CD4-positive, alpha-beta memory T cell (primary cell): ENCODE data around the gene SERINC5. TPM values are rescaled to one million over a fixed set of nuclear protein-coding genes. Genes with fewer than 3 reads are reported as not detected.

Experiments
- CTCF ChIA-PET: fragments of 350-600 bp; sonication (Branson Sonifier 250); formaldehyde crosslinking; loops from one replicate; lab custom pipeline; 2021; ENCODE audit warnings: inconsistent platforms; ENCODE audit not compliant: partially characterized antibody; lab: Charles Lee
- POLR2A ChIA-PET: fragments of 350-600 bp; sonication (Branson Sonifier 250); formaldehyde crosslinking; loops from one replicate; lab custom pipeline; 2021; ENCODE audit not compliant: partially characterized antibody; lab: Charles Lee
- DNase-seq, 5 donors: peaks; one replicate each; pipeline versions ENCODE4 v3.0.0 to v3.0.0-alpha.2; 2020 to 2022; ENCODE audit warnings: mixed read lengths in 1 of 5
- H3K27ac ChIP-seq: one replicate; pipeline ENCODE4 v1.7.0; 2013; ENCODE audit warnings: low read depth, low read length
- H3K27me3 ChIP-seq: 2 replicates; pipeline ENCODE4 v1.7.0; 2013; ENCODE audit warnings: mild to moderate bottlenecking, low read length, moderate library complexity; ENCODE audit not compliant: insufficient read depth
- H3K36me3 ChIP-seq: 2 replicates; pipeline ENCODE4 v1.7.0; 2013; ENCODE audit warnings: mild to moderate bottlenecking, low read length, moderate library complexity; ENCODE audit not compliant: insufficient read depth
- H3K4me1 ChIP-seq: 2 replicates; pipeline ENCODE4 v1.7.0; 2013; ENCODE audit warnings: mild to moderate bottlenecking, low read length, moderate library complexity; ENCODE audit not compliant: insufficient read depth
- H3K4me3 ChIP-seq, 2 donors: one replicate each; pipeline ENCODE4 v1.7.0; 2013; ENCODE audit warnings: low read length in 2 of 2, mild to moderate bottlenecking in 1 of 2
- H3K9me3 ChIP-seq, 2 donors: one replicate each; pipeline ENCODE4 v1.7.0; 2013; ENCODE audit warnings: low read length in 2 of 2, control low read depth in 1 of 2; ENCODE audit not compliant: control insufficient read depth in 1 of 2
- H3K27ac Mint-ChIP-seq, 7 donors: one replicate each; pipeline ENCODE4 v1.8.0; 2020 to 2021; ENCODE audit warnings: mixed read lengths in 7 of 7, mild to moderate bottlenecking in 6 of 7, inconsistent platforms in 3 of 7, moderate library complexity in 3 of 7
- H3K27me3 Mint-ChIP-seq, 2 donors: one replicate each; pipeline ENCODE4 v1.8.0; 2020 to 2021; ENCODE audit warnings: mixed read lengths in 2 of 2
- H3K36me3 Mint-ChIP-seq, 2 donors: one replicate each; pipeline ENCODE4 v1.8.0; 2020 to 2021; ENCODE audit warnings: mixed read lengths in 2 of 2, inconsistent platforms in 1 of 2, mild to moderate bottlenecking in 1 of 2
- H3K4me1 Mint-ChIP-seq, 4 donors: one replicate each; pipeline ENCODE4 v1.8.0; 2020 to 2021; ENCODE audit warnings: mixed read lengths in 4 of 4, mild to moderate bottlenecking in 1 of 4
- H3K4me3 Mint-ChIP-seq, 8 donors: one replicate each; pipeline ENCODE4 v1.8.0; 2020 to 2021; ENCODE audit warnings: mixed read lengths in 8 of 8, mild to moderate bottlenecking in 7 of 8, moderate library complexity in 6 of 8, inconsistent platforms in 3 of 8
- H3K9me3 Mint-ChIP-seq, 8 donors: one replicate each; pipeline ENCODE4 v1.8.0; 2020 to 2021; ENCODE audit warnings: mixed read lengths in 8 of 8, mild to moderate bottlenecking in 5 of 8, inconsistent platforms in 3 of 8, moderate library complexity in 1 of 8
- intact Hi-C: fragments of 100-400 bp; cut with micrococcal nuclease; formaldehyde crosslinking; loops from one replicate; pipeline ENCODE4 v1.15.1; 2023
- polyA plus RNA-seq, 2 donors: library from polyadenylated mRNA; unstranded; fragments of 300-500 nt; fragmentation: Illumina TruSeq; gene quantifications; one replicate each; pipeline ENCODE4 v1.2.3, GENCODE V29; 2021
- total RNA-seq, 2 experiments: library from RNA; stranded (reverse); gene quantifications; one replicate each; pipeline ENCODE4 v1.2.3, GENCODE V29; 2021

The SERINC5 gene
- total and polyA plus RNA-seq, 4 experiments from 2014 or later = 20.7 to 165 (median 94.0) TPM

GRCh38 chr5:80090884-80091166, 165.0 kb downstream of the SERINC5 start:
- ChIA-PET POLR2A (interaction anchor here (1.1 to 1.8 kb wide), 2 partner anchors 24 to 165 kb away, joined by 3 to 6 read pairs; partner anchors contain the start of gene SERINC5), CTCF (interaction anchor here (0.9 to 11.9 kb wide), 14 partner anchors 45 to 225 kb away, joined by 3 to 286 read pairs (median 6); partner anchors contain the start of gene SERINC5)
- no peaks in the 10 kb centered on the region for H3K9me3 ChIP-seq
- no peak overlapping the region for H3K4me3 ChIP-seq
- H3K36me3 ChIP-seq = no peaks in the 10 kb centered on the region
- H3K27ac ChIP-seq = no peak overlapping the region
- no peak for DNase-seq
- Mint-ChIP-seq H3K9me3 (no peaks in the 10 kb centered on the region), H3K4me1 (peaks cover 15 to 42% (median 31%) of the 10 kb centered on the region in 4 donors), H3K27ac (no peak overlapping the region), H3K27me3 (no peaks in the 10 kb centered on the region), H3K4me3 (no peak overlapping the region), H3K36me3 (peaks cover 7 to 18% of the 10 kb centered on the region in 2 donors)
- intact Hi-C loops = loop anchor here (1.0 to 5.0 kb wide), 4 partner anchors 61 to 581 kb away; no protein-coding TSS in a partner anchor
- peaks cover 30% of the 10 kb centered on the region for H3K4me1 ChIP-seq
- no peaks in the 10 kb centered on the region for H3K27me3 ChIP-seq

GRCh38 chr5:80083101-80083890, 172.6 kb downstream of the SERINC5 start:
- H3K4me1 Mint-ChIP-seq = peaks cover 5 to 15% (median 7%) of the 10 kb centered on the region in 4 donors
- no peaks in the 10 kb centered on the region for H3K27me3 Mint-ChIP-seq
- H3K27ac Mint-ChIP-seq = peak overlapping the region; percentile 16 to 92 (median 81)
- H3K27me3 ChIP-seq = no peaks in the 10 kb centered on the region
- ChIA-PET POLR2A (interaction anchor here (1.0 to 1.1 kb wide), 3 partner anchors 9 to 173 kb away, joined by 3 to 6 read pairs (median 3); partner anchors contain the start of gene SERINC5), CTCF (interaction anchor here (0.6 to 3.8 kb wide), 67 partner anchors 8 to 1060 kb away, joined by 3 to 51 read pairs (median 4); partner anchors contain the start of genes SERINC5 and SPZ1)
- H3K27ac ChIP-seq = no peak overlapping the region
- H3K9me3 ChIP-seq = no peaks in the 10 kb centered on the region
- no peaks in the 10 kb centered on the region for H3K9me3 Mint-ChIP-seq
- H3K4me3 ChIP-seq = peak overlapping the region in 1 of 2 donors; percentile 34
- H3K4me3 Mint-ChIP-seq = peak overlapping the region; percentile 73 to 88 (median 86)
- peak in 4 of 5 donors; percentile 50 to 58 (median 54) for DNase-seq
- peaks cover 4% of the 10 kb centered on the region for H3K36me3 ChIP-seq
- H3K4me1 ChIP-seq = peaks cover 11% of the 10 kb centered on the region
- H3K36me3 Mint-ChIP-seq = peaks cover 15 to 22% of the 10 kb centered on the region in 2 donors
- intact Hi-C loops = loop anchor here (1.0 to 10.0 kb wide), 6 partner anchors 93 to 1058 kb away; no protein-coding TSS in a partner anchor

DNA sequence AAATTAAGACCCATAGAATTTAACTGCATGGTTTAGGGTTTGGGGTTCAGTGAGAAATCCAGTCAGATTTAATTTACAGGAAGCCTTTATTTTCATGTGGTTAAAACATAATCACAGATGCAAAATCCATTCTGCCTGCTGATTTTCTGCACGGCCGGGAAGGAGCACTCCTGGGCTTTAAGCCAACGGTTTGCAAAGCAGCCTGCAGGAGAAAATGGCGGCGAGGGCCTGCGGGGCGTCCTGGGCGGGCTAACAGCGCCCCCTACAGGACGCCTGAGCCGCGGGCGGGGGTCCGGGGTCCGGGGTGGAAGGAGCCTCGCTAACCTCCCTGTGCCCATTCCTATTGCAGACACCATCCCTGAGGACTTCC, 173.1 kb downstream of the SERINC5 start:
- Mint-ChIP-seq H3K27ac (peak overlapping the region in 5 of 7 donors; percentile 16 to 81 (median 51)), H3K36me3 (peaks cover 20 to 28% of the 10 kb centered on the region in 2 donors), H3K4me3 (peak overlapping the region in 7 of 8 donors; percentile 73 to 88 (median 85)), H3K27me3 (no peaks in the 10 kb centered on the region), H3K4me1 (peaks cover 5 to 15% (median 7%) of the 10 kb centered on the region in 4 donors), H3K9me3 (no peaks in the 10 kb centered on the region)
- ChIA-PET POLR2A (no interaction called here), CTCF (interaction anchor here (0.7 to 3.8 kb wide), 49 partner anchors 7 to 542 kb away, joined by 3 to 51 read pairs (median 4); partner anchors contain the start of genes SERINC5 and SPZ1)
- DNase-seq = peak in 4 of 5 donors; percentile 44 to 49 (median 48)
- H3K27ac ChIP-seq = no peak overlapping the region
- no peak overlapping the region for H3K4me3 ChIP-seq
- intact Hi-C loops = loop anchor here (1.0 to 10.0 kb wide), 6 partner anchors 92 to 1058 kb away; no protein-coding TSS in a partner anchor
- H3K4me1 ChIP-seq = peaks cover 11% of the 10 kb centered on the region
- H3K27me3 ChIP-seq = no peaks in the 10 kb centered on the region
- peaks cover 4% of the 10 kb centered on the region for H3K36me3 ChIP-seq
- H3K9me3 ChIP-seq = no peaks in the 10 kb centered on the region

DNA sequence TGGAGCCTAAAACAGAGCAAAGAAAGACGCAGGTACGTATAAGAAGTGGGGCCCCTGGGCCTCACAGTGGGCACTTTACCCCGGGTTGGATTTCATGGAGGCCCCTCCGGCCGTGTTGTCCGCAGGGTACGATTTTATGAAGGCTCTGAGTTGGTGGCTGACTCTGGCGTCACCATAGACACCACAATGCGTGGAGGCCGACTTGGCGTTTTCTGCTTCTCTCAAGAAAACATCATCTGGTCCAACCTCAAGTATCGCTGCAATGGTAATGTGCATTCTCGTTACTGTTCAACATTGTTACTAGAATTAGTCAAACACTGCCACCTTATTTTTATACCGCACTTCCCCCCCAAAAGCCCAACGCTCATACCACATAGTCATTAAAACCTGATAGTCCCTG, 173.6 kb downstream of the SERINC5 start:
- ChIA-PET CTCF (interaction anchor here (1.5 to 3.8 kb wide), 3 partner anchors 9 to 225 kb away, joined by 6 to 51 read pairs (median 29); no protein-coding TSS in a partner anchor), POLR2A (no interaction called here)

DNA sequence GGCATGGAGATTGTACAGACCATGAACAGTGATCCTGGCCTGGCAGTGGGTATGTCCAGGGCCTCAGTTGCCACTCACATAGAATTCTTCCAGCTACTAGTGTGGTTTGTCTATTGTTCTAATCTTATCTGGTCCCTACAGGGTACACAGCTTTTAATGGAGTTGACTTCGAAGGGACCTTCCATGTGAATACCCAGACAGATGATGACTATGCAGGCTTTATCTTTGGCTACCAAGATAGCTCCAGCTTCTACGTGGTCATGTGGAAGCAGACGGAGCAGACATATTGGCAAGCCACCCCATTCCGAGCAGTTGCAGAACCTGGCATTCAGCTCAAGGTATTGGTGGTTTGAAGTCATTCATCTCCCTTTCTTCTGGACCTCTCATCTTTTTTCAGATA, 176.9 kb downstream of the SERINC5 start:
- H3K36me3 ChIP-seq = peaks cover 4% of the 10 kb centered on the region
- Mint-ChIP-seq H3K4me1 (peaks cover 5 to 15% (median 7%) of the 10 kb centered on the region in 4 donors), H3K9me3 (no peaks in the 10 kb centered on the region), H3K27ac (no peak overlapping the region), H3K27me3 (no peaks in the 10 kb centered on the region), H3K4me3 (no peak overlapping the region), H3K36me3 (peaks cover 33% of the 10 kb centered on the region in 2 donors)
- no peaks in the 10 kb centered on the region for H3K9me3 ChIP-seq
- H3K4me3 ChIP-seq = no peak overlapping the region
- H3K27ac ChIP-seq = no peak overlapping the region
- CTCF ChIA-PET = interaction anchor here (0.6 to 1.5 kb wide), 4 partner anchors 13 to 701 kb away, joined by 3 to 6 read pairs (median 5); no protein-coding TSS in a partner anchor
- H3K4me1 ChIP-seq = peaks cover 11% of the 10 kb centered on the region
- H3K27me3 ChIP-seq = no peaks in the 10 kb centered on the region
- no peak for DNase-seq
- intact Hi-C loops = no loop called here
- POLR2A ChIA-PET = no interaction called here

More for the DNA sequence above, 173.6 kb downstream of the SERINC5 start:
- intact Hi-C loops = loop anchor here (2.0 to 10.0 kb wide), 3 partner anchors 225 to 1057 kb away; no protein-coding TSS in a partner anchor
- H3K27ac ChIP-seq = no peak overlapping the region
- H3K4me3 ChIP-seq = no peak overlapping the region
- peaks cover 25 to 30% of the 10 kb centered on the region in 2 donors for H3K36me3 Mint-ChIP-seq
- peak overlapping the region in 4 of 7 donors; percentile 42 to 72 (median 66) for H3K27ac Mint-ChIP-seq
- H3K4me1 ChIP-seq = peaks cover 11% of the 10 kb centered on the region
- peaks cover 4% of the 10 kb centered on the region for H3K36me3 ChIP-seq
- DNase-seq = no peak
- no peaks in the 10 kb centered on the region for H3K27me3 Mint-ChIP-seq
- no peaks in the 10 kb centered on the region for H3K9me3 ChIP-seq
- H3K9me3 Mint-ChIP-seq = no peaks in the 10 kb centered on the region
- H3K4me1 Mint-ChIP-seq = peaks cover 5 to 15% (median 7%) of the 10 kb centered on the region in 4 donors
- peak overlapping the region in 2 of 8 donors; percentile 7 to 73 for H3K4me3 Mint-ChIP-seq
- H3K27me3 ChIP-seq = no peaks in the 10 kb centered on the region

DNA sequence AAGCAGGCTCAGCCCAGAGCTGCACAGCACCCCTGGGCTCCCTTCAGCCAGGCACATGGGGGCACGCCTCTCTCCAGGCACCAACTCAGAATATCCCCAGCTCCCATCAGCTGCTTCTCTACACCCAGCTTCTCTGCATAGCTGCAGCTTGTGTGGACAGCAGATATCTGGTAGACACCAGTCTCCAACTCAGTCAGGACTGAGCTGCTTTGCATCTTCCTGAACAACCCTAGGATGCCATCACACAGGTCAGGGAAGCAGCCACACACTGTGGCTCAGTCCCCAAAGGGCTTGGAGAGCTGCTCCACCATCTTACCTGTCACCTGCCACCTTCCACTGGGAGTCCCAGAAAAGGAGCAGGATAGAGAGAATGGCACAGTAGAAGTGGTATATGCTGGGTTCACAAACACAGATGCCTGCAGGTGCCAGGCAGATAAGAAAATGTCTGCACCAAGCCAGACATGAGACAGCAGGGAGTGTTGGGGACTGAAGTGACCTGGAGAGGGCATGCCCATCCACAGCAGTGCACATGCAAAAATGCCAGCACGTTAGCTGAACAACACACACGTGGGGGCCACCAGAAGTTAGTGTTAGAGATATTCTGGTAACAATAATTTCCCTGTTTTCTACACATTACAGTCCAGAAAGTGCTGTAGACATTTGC, 178.7 kb downstream of the SERINC5 start:
- Mint-ChIP-seq H3K4me3 (no peak overlapping the region), H3K27ac (no peak overlapping the region), H3K27me3 (no peaks in the 10 kb centered on the region), H3K9me3 (no peaks in the 10 kb centered on the region), H3K4me1 (peaks cover 0 to 3% (median under 1%) of the 10 kb centered on the region in 4 donors), H3K36me3 (peaks cover 35 to 41% of the 10 kb centered on the region in 2 donors)
- no peaks in the 10 kb centered on the region for H3K4me1 ChIP-seq
- intact Hi-C loops = no loop called here
- no peaks in the 10 kb centered on the region for H3K9me3 ChIP-seq
- POLR2A ChIA-PET = no interaction called here
- peaks cover 4% of the 10 kb centered on the region for H3K36me3 ChIP-seq
- no peak for DNase-seq
- H3K27me3 ChIP-seq = no peaks in the 10 kb centered on the region
- H3K27ac ChIP-seq = no peak overlapping the region
- CTCF ChIA-PET = interaction anchor here (1.3 kb wide), 1 partner anchor 230 kb away, joined by 5 read pairs; no protein-coding TSS in a partner anchor
- no peak overlapping the region for H3K4me3 ChIP-seq
